Endodermal cell (in vitro differentiated cells): ENCODE measurements around the gene LIPG. TPM values are rescaled to one million over a fixed set of nuclear protein-coding genes. Genes with fewer than 3 reads are reported as not detected.

Experiments
- DNase-seq: peaks from one replicate; pipeline ENCODE4 v3.0.0-alpha.2; 2017
- H3K27ac ChIP-seq: 2 replicates; pipeline ENCODE4 v1.5.1; 2013; ENCODE audit warnings: mild to moderate bottlenecking, low read depth, low read length, moderate library complexity
- H3K27me3 ChIP-seq: 2 replicates; pipeline ENCODE4 v1.6.1; 2013; ENCODE audit warnings: mild to moderate bottlenecking, low read length, moderate library complexity; ENCODE audit not compliant: insufficient read depth, control insufficient read depth, poor library complexity, severe bottlenecking
- H3K36me3 ChIP-seq: 2 replicates; pipeline ENCODE4 v1.7.0; 2013; ENCODE audit warnings: mild to moderate bottlenecking, low read length, moderate library complexity; ENCODE audit not compliant: control insufficient read depth, insufficient read depth
- H3K4me1 ChIP-seq: one replicate; pipeline ENCODE4 v1.7.0; 2013; ENCODE audit warnings: low read length; ENCODE audit not compliant: control insufficient read depth, insufficient read depth
- H3K4me3 ChIP-seq: 2 replicates; pipeline ENCODE4 v1.5.1; 2013; ENCODE audit warnings: mild to moderate bottlenecking, low read length, moderate library complexity
- H3K9ac ChIP-seq: 2 replicates; pipeline ENCODE4 v1.6.1; 2013; ENCODE audit warnings: mild to moderate bottlenecking, low read length, moderate library complexity; ENCODE audit not compliant: poor library complexity, severe bottlenecking; ENCODE audit errors: extremely low read depth
- H3K9me3 ChIP-seq: 2 replicates; pipeline ENCODE4 v1.6.1; 2013; ENCODE audit warnings: mild to moderate bottlenecking, low read length, moderate library complexity; ENCODE audit not compliant: control insufficient read depth
- H3K27ac Mint-ChIP-seq: 2 replicates; pipeline ENCODE4 v1.8.0; 2020; ENCODE audit warnings: mixed read lengths
- H3K27me3 Mint-ChIP-seq: 2 replicates; pipeline ENCODE4 v1.8.0; 2021; ENCODE audit warnings: mild to moderate bottlenecking, mixed read lengths; ENCODE audit not compliant: insufficient read depth
- H3K36me3 Mint-ChIP-seq: 2 replicates; pipeline ENCODE4 v1.8.0; 2020; ENCODE audit warnings: low read depth, mixed read lengths
- H3K4me1 Mint-ChIP-seq: 2 replicates; pipeline ENCODE4 v1.8.0; 2020; ENCODE audit warnings: mixed read lengths
- H3K4me3 Mint-ChIP-seq: 2 replicates; pipeline ENCODE4 v1.8.0; 2020; ENCODE audit warnings: mild to moderate bottlenecking, moderate library complexity, mixed read lengths
- H3K9me3 Mint-ChIP-seq: 2 replicates; pipeline ENCODE4 v1.8.0; 2020; ENCODE audit warnings: mild to moderate bottlenecking, mixed read lengths
- WGBS, 2 experiments: methylation state at CpG; one replicate each; pipeline versions ENCODE4 v1.1.5 to v1.1.7; 2013; ENCODE audit warnings: missing lambda C conversion rate in 2 of 2, mixed read lengths in 1 of 2; ENCODE audit not compliant: insufficient coverage in 1 of 2, insufficient read length in 1 of 2; 5-methylcytosine and 5-hydroxymethylcytosine counted together
- total RNA-seq, 2 donors: library from RNA; stranded (reverse); fragmentation: NEBNext Ultra II Directional in 1 of 2; extraction: Animal tissue kit (Norgen Biotek cat#: 25700) in 1 of 2; gene quantifications; 2 replicates in 1 of 2; 3 replicates in 1 of 2; pipeline ENCODE4 v1.2.1, GENCODE V29; 2021
- TF ChIP-seq, protein P1 (sequence below): fragments of 200-600 bp; sonication (generic); conservative IDR thresholded peaks from 2 replicates; pipeline ENCODE4 v1.5.0; 2021; ENCODE audit warnings: antibody characterized with exemption, mild to moderate bottlenecking

Gene LIPG
- total RNA-seq, 2 donors from 2014 or later, result 4.0 to 5.0 TPM

GRCh38 chr18:49621717-49622351, 60.0 kb downstream of the LIPG start:
- no peak overlapping the region for H3K4me3 Mint-ChIP-seq
- Histone ChIP-seq H3K4me1 (peaks cover 8% of the 10 kb centered on the region), H3K4me3 (no peak overlapping the region), H3K27me3 (no peaks in the 10 kb centered on the region), H3K36me3 (no peaks in the 10 kb centered on the region), H3K9ac (no peak overlapping the region), H3K9me3 (no peaks in the 10 kb centered on the region), H3K27ac (peak overlapping the region; percentile 69)
- H3K27me3 Mint-ChIP-seq, result peaks cover 17% of the 10 kb centered on the region
- peak; percentile 44 for DNase-seq
- no peaks in the 10 kb centered on the region for H3K9me3 Mint-ChIP-seq
- TF ChIP-seq, protein P1, sequence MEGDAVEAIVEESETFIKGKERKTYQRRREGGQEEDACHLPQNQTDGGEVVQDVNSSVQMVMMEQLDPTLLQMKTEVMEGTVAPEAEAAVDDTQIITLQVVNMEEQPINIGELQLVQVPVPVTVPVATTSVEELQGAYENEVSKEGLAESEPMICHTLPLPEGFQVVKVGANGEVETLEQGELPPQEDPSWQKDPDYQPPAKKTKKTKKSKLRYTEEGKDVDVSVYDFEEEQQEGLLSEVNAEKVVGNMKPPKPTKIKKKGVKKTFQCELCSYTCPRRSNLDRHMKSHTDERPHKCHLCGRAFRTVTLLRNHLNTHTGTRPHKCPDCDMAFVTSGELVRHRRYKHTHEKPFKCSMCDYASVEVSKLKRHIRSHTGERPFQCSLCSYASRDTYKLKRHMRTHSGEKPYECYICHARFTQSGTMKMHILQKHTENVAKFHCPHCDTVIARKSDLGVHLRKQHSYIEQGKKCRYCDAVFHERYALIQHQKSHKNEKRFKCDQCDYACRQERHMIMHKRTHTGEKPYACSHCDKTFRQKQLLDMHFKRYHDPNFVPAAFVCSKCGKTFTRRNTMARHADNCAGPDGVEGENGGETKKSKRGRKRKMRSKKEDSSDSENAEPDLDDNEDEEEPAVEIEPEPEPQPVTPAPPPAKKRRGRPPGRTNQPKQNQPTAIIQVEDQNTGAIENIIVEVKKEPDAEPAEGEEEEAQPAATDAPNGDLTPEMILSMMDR, result no peak
- WGBS, 2 experiments, result 79 to 92% methylated on average over 7 to 12 of the region's 12 CpGs
- no peaks in the 10 kb centered on the region for H3K36me3 Mint-ChIP-seq
- peaks cover 11% of the 10 kb centered on the region for H3K4me1 Mint-ChIP-seq
- H3K27ac Mint-ChIP-seq, result no peak overlapping the region

DNA sequence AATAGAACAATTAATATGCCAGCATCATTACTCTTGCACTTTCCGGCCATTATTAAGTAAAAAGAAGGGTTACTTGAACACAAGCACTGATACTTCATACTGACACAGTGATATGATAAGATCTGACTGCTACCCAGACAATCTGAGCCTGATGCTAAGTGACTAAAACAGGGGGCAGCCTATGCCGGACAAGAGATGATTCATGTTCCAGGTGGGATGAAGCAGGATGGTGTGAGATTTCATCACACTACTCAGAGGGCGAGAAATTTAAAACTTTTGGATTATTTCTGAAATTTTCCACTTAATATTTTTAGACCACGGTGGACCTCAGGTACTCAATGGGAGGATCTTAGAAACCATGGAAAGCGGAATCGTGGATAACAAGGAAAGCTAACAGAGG, 61.7 kb downstream of the LIPG start:
- H3K9me3 ChIP-seq, result no peaks in the 10 kb centered on the region
- TF ChIP-seq, protein P1, result no peak
- no peak overlapping the region for H3K4me3 ChIP-seq
- no peak for DNase-seq
- H3K27me3 ChIP-seq, result no peaks in the 10 kb centered on the region
- H3K36me3 ChIP-seq, result no peaks in the 10 kb centered on the region
- Mint-ChIP-seq H3K27me3 (peaks cover 17% of the 10 kb centered on the region), H3K4me3 (no peak overlapping the region), H3K27ac (no peak overlapping the region), H3K9me3 (no peaks in the 10 kb centered on the region), H3K4me1 (peaks cover 16% of the 10 kb centered on the region), H3K36me3 (no peaks in the 10 kb centered on the region)
- H3K27ac ChIP-seq, result no peak overlapping the region
- WGBS, 2 experiments, result 96 to 97% methylated on average over 5 to 6 of the region's 6 CpGs
- no peak overlapping the region for H3K9ac ChIP-seq
- peaks cover 8% of the 10 kb centered on the region for H3K4me1 ChIP-seq

- H3K4me1 Mint-ChIP-seq, result peaks cover 14% of the 10 kb centered on the region
- H3K27me3 Mint-ChIP-seq, result peaks cover 17% of the 10 kb centered on the region
- H3K4me3 Mint-ChIP-seq, result no peak overlapping the region
- Histone ChIP-seq H3K4me3 (no peak overlapping the region), H3K36me3 (no peaks in the 10 kb centered on the region), H3K9me3 (no peaks in the 10 kb centered on the region), H3K27ac (no peak overlapping the region), H3K27me3 (no peaks in the 10 kb centered on the region), H3K9ac (no peak overlapping the region), H3K4me1 (no peaks in the 10 kb centered on the region)
- no peaks in the 10 kb centered on the region for H3K9me3 Mint-ChIP-seq
- no peaks in the 10 kb centered on the region for H3K36me3 Mint-ChIP-seq
- peak; percentile 31 for DNase-seq
- 92 to 94% methylated on average over 8 to 9 of the region's 9 CpGs for WGBS, 2 experiments
- H3K27ac Mint-ChIP-seq, result no peak overlapping the region
- TF ChIP-seq, protein P1, result no peak
Observed at GRCh38 chr18:49625021-49625691, 63.3 kb downstream of the LIPG start.
